Dendritic cell treated with granulocyte-macrophage colony-stimulating factor and Interleukin-4, amounts not matched to agents 40 ng/mL and 50 ng/mL, for 4 days (primary cell): ENCODE results near the gene FAM200B.

Experiments used
- H3K27ac Mint-ChIP-seq: one replicate; pipeline ENCODE4 v1.8.0; 2022; ENCODE audit warnings: mild to moderate bottlenecking, mixed read lengths
- H3K27me3 Mint-ChIP-seq: one replicate; pipeline ENCODE4 v1.8.0; 2022; ENCODE audit warnings: mild to moderate bottlenecking, mixed read lengths
- H3K36me3 Mint-ChIP-seq: one replicate; pipeline ENCODE4 v1.8.0; 2022; ENCODE audit warnings: low read depth, mixed read lengths
- H3K4me1 Mint-ChIP-seq: one replicate; pipeline ENCODE4 v1.8.0; 2022; ENCODE audit warnings: low read depth, mixed read lengths
- H3K4me3 Mint-ChIP-seq: one replicate; pipeline ENCODE4 v1.8.0; 2022; ENCODE audit warnings: mild to moderate bottlenecking, moderate library complexity, mixed read lengths
- H3K9me3 Mint-ChIP-seq: one replicate; pipeline ENCODE4 v1.8.0; 2022; ENCODE audit warnings: mixed read lengths
- intact Hi-C: fragments of 100-400 bp; cut with micrococcal nuclease; formaldehyde crosslinking; loops from one replicate; pipeline ENCODE4 v1.15.0; 2022

Gene FAM200B

DNA sequence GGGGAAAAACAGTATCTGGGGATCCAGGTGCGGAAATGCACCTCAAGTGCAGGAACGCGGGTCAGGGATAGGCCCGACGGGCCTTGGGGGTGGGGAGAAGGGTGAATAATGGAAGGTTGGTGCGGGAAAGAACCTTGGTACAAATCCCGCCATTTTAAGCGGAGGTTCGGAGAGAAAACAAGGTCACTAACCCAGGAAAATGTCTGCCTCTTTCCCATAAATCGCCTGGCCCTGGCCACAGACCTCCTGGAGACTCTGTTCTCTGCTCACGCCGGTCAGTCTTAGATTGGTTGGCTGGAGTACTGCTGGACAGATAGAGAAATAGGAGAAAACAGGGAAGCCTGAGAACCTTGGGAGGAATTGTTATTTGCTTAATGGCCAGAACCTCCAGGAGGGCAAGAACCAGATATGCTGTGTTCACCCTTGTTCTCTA, 25.6 kb upstream of the FAM200B start:
- H3K9me3 Mint-ChIP-seq, result no peaks in the 10 kb centered on the region
- peaks cover 62% of the 10 kb centered on the region for H3K4me1 Mint-ChIP-seq
- intact Hi-C loops, result loop anchor here (10.0 kb wide), 1 partner anchor 129 kb away; no protein-coding TSS in a partner anchor
- H3K36me3 Mint-ChIP-seq, result peaks cover 13% of the 10 kb centered on the region
- H3K27ac Mint-ChIP-seq, result peak overlapping the region; percentile 99
- no peaks in the 10 kb centered on the region for H3K27me3 Mint-ChIP-seq
- H3K4me3 Mint-ChIP-seq, result peak overlapping the region; percentile 96

DNA sequence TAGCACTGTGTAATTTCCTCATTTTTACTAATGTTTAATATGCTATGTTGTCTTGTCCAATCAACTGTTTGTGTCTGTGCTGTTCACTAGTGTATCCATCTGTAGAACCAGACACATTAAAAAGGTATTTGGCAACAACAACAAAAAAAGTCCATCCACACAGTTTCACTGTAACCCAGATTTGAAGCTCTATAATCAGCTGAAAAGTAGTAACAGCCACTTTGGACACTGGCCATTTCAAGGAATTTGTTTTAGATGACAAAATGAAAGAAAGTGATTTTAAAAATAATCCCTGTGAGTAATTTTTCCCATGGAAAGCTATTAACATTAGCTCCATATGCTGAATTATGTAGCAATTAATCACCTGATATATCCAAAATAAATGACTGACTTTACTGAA, 24.3 kb upstream of the FAM200B start:
- Mint-ChIP-seq H3K4me1 (peaks cover 51% of the 10 kb centered on the region), H3K36me3 (peaks cover 13% of the 10 kb centered on the region), H3K27ac (peak overlapping the region; percentile 74), H3K4me3 (no peak overlapping the region), H3K9me3 (no peaks in the 10 kb centered on the region), H3K27me3 (no peaks in the 10 kb centered on the region)
- intact Hi-C loops, result loop anchor here (10.0 kb wide), 1 partner anchor 127 kb away; no protein-coding TSS in a partner anchor

DNA sequence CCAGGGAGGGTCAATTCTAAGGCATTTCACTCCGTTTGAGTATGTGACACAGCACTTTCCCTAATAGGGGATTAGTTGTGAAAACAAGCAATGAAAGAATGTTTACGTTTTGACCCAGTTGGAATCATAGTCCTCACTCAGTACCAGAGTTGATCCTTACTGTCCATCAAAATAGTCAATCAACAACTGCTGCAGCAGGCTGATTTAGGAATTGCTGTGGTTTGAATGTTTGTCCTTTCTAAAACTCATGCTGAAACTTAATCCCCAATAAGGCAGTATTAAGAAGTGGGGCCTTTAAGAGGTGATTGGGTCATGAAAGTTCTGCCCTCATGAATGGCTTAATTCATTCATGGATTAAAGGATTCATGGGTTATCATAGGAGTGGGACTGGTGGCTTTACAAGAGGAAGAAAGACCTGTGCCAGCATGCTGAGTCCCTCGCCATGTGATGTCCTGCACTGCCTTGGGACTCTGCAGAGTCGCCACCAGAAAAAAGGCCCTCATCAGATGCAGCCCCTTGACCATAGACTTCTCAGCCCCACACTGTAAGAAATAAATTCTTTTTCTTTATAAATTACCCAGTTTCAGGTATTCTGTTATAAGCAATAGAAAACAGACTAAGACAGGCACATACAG, 23.4 kb upstream of the FAM200B start:
- intact Hi-C loops, result loop anchor here (10.0 kb wide), 1 partner anchor 127 kb away; no protein-coding TSS in a partner anchor

DNA sequence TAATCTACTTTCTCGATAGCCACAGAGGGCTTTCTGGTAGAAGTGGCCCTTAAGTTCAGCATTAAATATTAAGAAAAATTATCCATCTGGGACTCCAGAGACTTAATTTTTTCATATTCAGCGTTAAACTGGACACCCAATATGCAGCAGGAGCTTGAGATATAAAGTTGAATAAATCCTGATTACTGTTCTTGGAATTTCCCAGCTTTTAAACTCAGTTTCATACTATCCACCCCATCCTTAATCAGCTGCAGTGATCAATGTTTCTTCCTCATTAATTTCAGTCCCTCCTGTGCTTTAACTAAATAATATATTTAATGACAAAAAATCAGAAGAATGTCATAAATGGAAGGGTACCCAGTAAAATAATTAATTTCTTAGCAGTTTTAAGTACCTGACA, 22.8 kb upstream of the FAM200B start:
- H3K4me1 Mint-ChIP-seq, result peaks cover 47% of the 10 kb centered on the region
- H3K36me3 Mint-ChIP-seq, result peaks cover 13% of the 10 kb centered on the region
- intact Hi-C loops, result loop anchor here (10.0 kb wide), 1 partner anchor 126 kb away; no protein-coding TSS in a partner anchor
- no peaks in the 10 kb centered on the region for H3K9me3 Mint-ChIP-seq
- no peak overlapping the region for H3K4me3 Mint-ChIP-seq
- peak overlapping the region; percentile 88 for H3K27ac Mint-ChIP-seq
- H3K27me3 Mint-ChIP-seq, result no peaks in the 10 kb centered on the region

More for the DNA sequence above, 23.4 kb upstream of the FAM200B start:
- H3K27ac Mint-ChIP-seq, result peak overlapping the region; percentile 74
- no peaks in the 10 kb centered on the region for H3K27me3 Mint-ChIP-seq
- H3K36me3 Mint-ChIP-seq, result peaks cover 13% of the 10 kb centered on the region
- no peak overlapping the region for H3K4me3 Mint-ChIP-seq
- no peaks in the 10 kb centered on the region for H3K9me3 Mint-ChIP-seq
- peaks cover 51% of the 10 kb centered on the region for H3K4me1 Mint-ChIP-seq

- H3K27ac Mint-ChIP-seq, result peak overlapping the region; percentile 88
Measured at GRCh38 chr4:15659768-15660570, 21.7 kb upstream of the FAM200B start.

DNA sequence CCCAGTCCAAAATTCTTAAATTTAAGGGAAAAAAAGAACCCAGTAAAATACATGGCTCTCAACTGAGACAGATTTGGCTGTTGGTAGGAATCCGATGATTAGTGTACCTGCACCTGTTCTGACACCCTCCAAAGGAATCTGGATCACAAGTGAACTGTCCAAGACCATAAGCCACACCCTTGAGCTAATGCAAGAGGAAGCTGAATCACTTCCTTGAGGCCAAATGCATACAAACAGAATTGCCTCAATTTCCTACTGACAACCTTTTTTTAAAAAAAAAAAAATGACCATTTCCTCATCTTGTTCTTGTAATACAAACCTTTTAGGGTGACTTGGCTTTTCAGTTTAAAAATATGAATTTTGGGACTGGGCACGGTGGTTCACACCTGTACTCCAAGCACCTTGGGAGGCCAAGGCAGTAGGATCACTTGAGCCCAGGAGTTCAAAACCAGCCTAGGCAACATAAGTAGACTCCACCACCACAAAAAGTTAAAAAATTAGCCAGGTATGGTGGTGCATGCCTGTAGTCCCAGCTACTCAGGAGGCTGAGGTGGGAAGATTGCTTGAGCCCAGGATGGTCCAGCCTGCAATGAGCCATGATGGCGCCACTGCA, 15.8 kb upstream of the FAM200B start:
- no peaks in the 10 kb centered on the region for H3K36me3 Mint-ChIP-seq
- intact Hi-C loops, result no loop called here
- no peaks in the 10 kb centered on the region for H3K27me3 Mint-ChIP-seq
- H3K4me3 Mint-ChIP-seq, result no peak overlapping the region
- H3K4me1 Mint-ChIP-seq, result peaks cover 30% of the 10 kb centered on the region
- H3K9me3 Mint-ChIP-seq, result no peaks in the 10 kb centered on the region
- H3K27ac Mint-ChIP-seq, result peak overlapping the region; percentile 88

More at GRCh38 chr4:15659768-15660570, 21.7 kb upstream of the FAM200B start:
- peak overlapping the region; percentile 6 for H3K4me3 Mint-ChIP-seq
- peaks cover 57% of the 10 kb centered on the region for H3K4me1 Mint-ChIP-seq
- no peaks in the 10 kb centered on the region for H3K27me3 Mint-ChIP-seq
- intact Hi-C loops, result loop anchor here (10.0 kb wide), 1 partner anchor 125 kb away; no protein-coding TSS in a partner anchor
- H3K9me3 Mint-ChIP-seq, result no peaks in the 10 kb centered on the region
- H3K36me3 Mint-ChIP-seq, result peaks cover 4% of the 10 kb centered on the region

GRCh38 chr4:15667006-15667405, 14.6 kb upstream of the FAM200B start:
- Mint-ChIP-seq H3K4me1 (peaks cover 36% of the 10 kb centered on the region), H3K9me3 (no peaks in the 10 kb centered on the region), H3K4me3 (no peak overlapping the region)

DNA sequence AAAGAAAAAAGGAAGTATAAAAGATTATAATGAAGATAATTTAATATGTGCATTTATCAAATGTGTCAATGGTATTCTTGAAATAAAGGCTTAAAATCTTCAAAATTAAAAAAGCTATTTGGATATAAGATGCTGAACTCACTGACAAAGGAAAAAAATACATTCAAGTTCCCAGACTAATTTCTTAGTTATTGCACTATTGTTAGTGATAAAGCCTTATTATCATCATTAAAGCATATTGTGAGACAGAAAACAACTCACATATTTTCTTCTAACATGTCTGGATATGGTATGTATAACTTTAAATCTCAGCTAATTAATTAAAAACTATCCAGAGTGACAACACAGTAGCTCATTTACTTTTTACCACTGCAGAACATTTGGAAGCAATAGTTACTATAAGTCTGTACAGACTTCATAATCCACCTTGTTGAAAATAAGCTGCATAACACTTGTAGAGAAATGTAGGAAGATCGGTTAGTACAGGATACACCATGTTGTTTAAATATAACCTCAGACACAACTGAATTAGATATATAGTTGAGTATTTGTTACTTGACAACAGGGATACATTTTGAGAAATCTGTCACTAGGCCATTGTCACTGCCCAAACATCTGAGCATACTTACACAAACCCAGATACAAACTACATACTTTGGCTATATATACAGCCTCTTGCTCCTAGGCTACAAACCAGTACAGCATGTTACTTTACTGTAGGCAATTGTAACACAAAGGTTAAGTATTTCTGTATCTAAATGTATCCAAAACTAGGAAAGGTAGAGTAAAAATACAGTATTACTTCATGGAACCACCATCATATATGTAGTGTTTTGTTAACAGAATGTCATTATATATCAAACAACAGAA, 12.8 kb upstream of the FAM200B start:
- intact Hi-C loops, result no loop called here
- Mint-ChIP-seq H3K4me3 (no peak overlapping the region), H3K27ac (no peak overlapping the region), H3K4me1 (peaks cover 36% of the 10 kb centered on the region), H3K36me3 (no peaks in the 10 kb centered on the region), H3K27me3 (no peaks in the 10 kb centered on the region), H3K9me3 (no peaks in the 10 kb centered on the region)

More at GRCh38 chr4:15667006-15667405, 14.6 kb upstream of the FAM200B start:
- Mint-ChIP-seq H3K27ac (peak overlapping the region; percentile 88), H3K27me3 (no peaks in the 10 kb centered on the region), H3K36me3 (no peaks in the 10 kb centered on the region)
- intact Hi-C loops, result no loop called here

DNA sequence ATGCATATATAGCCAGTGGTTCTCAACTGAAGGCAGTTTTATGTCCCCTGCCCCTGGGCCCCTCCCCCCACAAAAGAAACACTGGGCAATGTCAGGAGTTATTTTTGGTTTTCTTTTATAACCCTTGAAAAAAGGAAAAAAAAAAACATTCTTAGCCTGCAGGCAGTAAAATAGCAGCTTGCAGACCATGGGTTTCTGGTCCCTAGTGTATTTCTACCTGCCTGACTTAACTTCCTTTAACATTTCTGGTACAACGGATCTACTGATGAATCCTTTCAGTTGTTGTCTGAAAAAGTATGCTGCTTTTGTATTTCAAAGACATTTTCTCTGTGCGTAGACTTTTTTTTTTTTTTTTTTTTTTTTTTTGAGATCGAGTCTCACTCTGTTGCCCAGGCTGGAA, 11.1 kb upstream of the FAM200B start:
- intact Hi-C loops, result no loop called here
- Mint-ChIP-seq H3K27ac (no peak overlapping the region), H3K9me3 (no peaks in the 10 kb centered on the region), H3K4me1 (peaks cover 31% of the 10 kb centered on the region), H3K27me3 (no peaks in the 10 kb centered on the region), H3K36me3 (no peaks in the 10 kb centered on the region), H3K4me3 (no peak overlapping the region)

- H3K36me3 Mint-ChIP-seq, result no peaks in the 10 kb centered on the region
- intact Hi-C loops, result no loop called here
- no peaks in the 10 kb centered on the region for H3K27me3 Mint-ChIP-seq
- no peak overlapping the region for H3K4me3 Mint-ChIP-seq
- H3K4me1 Mint-ChIP-seq, result peaks cover 29% of the 10 kb centered on the region
- no peaks in the 10 kb centered on the region for H3K9me3 Mint-ChIP-seq
- no peak overlapping the region for H3K27ac Mint-ChIP-seq
Measured at GRCh38 chr4:15672101-15672500, 9.5 kb upstream of the FAM200B start.

- intact Hi-C loops, result no loop called here
- no peaks in the 10 kb centered on the region for H3K27me3 Mint-ChIP-seq
Measured at GRCh38 chr4:15673337-15673736, 8.3 kb upstream of the FAM200B start.

GRCh38 chr4:15674046-15674445, 7.6 kb upstream of the FAM200B start:
- intact Hi-C loops, result no loop called here
- no peaks in the 10 kb centered on the region for H3K9me3 Mint-ChIP-seq
- H3K27ac Mint-ChIP-seq, result peak overlapping the region; percentile 68
- H3K4me1 Mint-ChIP-seq, result peaks cover 39% of the 10 kb centered on the region
- H3K4me3 Mint-ChIP-seq, result no peak overlapping the region
- H3K36me3 Mint-ChIP-seq, result no peaks in the 10 kb centered on the region
- no peaks in the 10 kb centered on the region for H3K27me3 Mint-ChIP-seq

More at GRCh38 chr4:15673337-15673736, 8.3 kb upstream of the FAM200B start:
- H3K27ac Mint-ChIP-seq, result peak overlapping the region; percentile 68
- no peak overlapping the region for H3K4me3 Mint-ChIP-seq
- H3K36me3 Mint-ChIP-seq, result no peaks in the 10 kb centered on the region
- no peaks in the 10 kb centered on the region for H3K9me3 Mint-ChIP-seq
- peaks cover 35% of the 10 kb centered on the region for H3K4me1 Mint-ChIP-seq

GRCh38 chr4:15674926-15675325, 6.7 kb upstream of the FAM200B start:
- H3K27me3 Mint-ChIP-seq, result no peaks in the 10 kb centered on the region
- H3K4me1 Mint-ChIP-seq, result peaks cover 45% of the 10 kb centered on the region
- H3K36me3 Mint-ChIP-seq, result no peaks in the 10 kb centered on the region
- intact Hi-C loops, result no loop called here
- H3K27ac Mint-ChIP-seq, result peak overlapping the region; percentile 68
- H3K4me3 Mint-ChIP-seq, result no peak overlapping the region
- no peaks in the 10 kb centered on the region for H3K9me3 Mint-ChIP-seq
